HL-60/S4 treated with phorbol 12-myristate 13-acetate at 8.2 ng/mL for 4 days and 3 days (cell line): ENCODE data around the gene HOXB5.

Source experiments
- in situ Hi-C: fragments of 300-500 bp; cut with MboI; formaldehyde crosslinking; loops from 2 replicates; pipeline ENCODE4 v1.15.0; 2022; ENCODE audit warnings: low sequenced_read_pairs

Gene HOXB5

DNA sequence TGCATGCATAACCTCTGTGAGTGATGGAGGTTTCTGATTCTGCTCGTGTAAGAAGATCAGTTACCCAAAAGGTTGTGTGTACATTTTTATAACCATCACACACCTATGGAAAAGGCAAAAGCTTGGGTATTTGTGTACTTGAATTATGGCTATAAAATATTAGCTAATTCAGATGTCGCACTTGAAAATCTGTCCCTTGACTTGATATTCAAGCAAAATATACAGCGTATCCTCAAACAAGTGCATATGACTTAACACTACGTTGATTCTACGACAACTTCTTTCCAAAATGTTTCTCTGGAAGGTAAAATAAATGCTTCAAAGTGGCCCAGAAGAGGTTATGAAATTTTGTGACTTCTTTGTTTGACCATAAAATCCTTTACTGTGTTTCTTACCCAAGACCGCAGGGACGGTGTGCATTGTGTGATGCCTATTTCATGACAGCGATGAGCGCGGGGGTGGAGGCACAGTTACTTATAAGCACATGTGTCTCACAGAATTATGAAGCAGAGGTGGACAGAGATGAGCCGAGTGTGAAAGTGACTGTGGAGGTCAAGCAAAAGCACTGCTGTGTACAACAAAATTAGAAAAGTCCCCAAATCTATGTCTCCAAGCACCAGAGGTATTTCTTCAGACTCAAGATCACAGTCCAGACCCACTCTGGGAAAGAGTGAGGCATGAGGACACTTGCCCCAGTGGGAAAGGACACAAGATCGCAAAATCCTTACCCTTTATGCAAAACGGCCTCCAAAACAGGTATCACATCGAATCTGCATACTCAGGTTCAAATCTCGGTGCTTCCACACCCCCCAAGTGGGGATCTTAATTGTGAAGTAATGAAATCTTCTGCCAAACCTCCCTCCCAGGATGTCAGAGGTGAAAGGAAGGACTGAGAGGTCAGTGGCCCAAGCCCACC is 36.7 kb upstream of the HOXB5 start:
- in situ Hi-C loops = no loop called here

- in situ Hi-C loops = no loop called here
Observed at GRCh38 chr17:48629411-48629759, 35.8 kb upstream of the HOXB5 start.

GRCh38 chr17:48628649-48629410 is 35.3 kb upstream of the HOXB5 start:
- in situ Hi-C loops = no loop called here

- in situ Hi-C loops = no loop called here
Observed at GRCh38 chr17:48627623-48628521, 34.3 kb upstream of the HOXB5 start.

DNA sequence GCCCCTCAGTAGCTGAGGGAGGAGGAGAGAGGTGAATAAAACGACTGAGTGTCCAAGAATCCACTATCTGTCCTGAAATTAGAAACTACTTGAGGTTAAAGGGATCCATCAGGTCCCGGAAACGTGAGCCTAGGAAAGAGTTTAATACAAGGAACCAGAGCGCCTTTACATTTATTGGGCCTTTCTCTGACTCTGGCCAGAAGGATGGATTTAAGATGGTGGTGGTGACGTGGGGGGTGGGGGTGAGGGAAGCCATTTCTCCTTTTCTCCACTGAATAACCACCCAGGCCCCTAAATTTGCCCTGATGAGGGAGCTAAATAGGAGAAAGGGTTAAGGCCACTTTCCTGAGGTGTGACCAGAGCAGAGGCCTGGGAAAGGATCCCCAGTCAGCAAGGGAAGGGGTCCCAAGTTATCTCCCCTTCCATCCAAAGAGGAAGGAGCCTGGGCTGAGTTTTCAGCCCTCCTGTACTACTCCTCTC is 33.6 kb upstream of the HOXB5 start:
- in situ Hi-C loops = no loop called here

DNA sequence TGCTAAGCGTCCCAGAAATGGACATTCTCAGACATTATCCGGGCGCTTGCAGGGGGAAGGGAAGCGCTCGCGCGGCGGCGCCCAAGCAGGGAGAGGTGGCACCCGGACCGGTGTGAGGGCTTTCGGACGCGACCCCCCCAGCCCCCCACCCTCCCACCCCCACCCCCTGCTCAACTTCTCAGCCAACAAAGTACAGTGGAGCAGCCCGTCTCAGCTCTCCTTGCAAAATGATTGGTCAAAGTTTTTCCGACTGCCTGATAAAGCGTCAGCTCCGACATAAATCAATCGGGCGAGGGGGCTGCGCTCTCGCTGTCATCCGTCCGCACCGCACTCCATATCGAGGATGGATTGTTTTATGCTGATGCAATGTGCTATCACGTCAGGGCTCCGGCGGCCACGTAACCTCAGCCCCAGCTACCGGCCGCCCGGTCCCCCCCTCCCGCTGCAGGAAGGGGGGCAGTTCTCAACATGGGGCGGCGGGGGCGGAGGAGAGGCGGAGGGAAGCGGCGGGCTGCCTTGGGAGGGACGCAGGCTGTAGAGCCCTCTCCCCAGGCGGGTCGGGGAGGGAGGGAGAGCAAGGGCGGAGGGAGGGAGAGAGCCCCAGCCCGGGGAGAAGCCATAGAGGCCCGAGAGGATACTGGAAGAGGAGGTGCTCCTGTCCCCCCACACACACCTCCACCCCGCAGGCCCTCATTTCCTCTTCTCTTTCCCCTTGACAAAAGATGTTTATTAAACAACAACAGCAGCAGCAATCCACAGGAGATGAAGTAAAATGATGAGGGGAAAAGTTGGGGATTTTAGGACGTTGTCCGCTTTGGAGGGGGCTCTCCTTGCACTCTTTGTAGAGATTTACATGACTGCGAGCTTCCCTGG is 32.9 kb upstream of the HOXB5 start, which contains the start of gene HOXB9:
TSS of gene HOXB9 (minus strand) at position 114 of the 873 bp plus-strand sequence. CDS start at position 25, 89 bp downstream.
- in situ Hi-C loops = no loop called here

GRCh38 chr17:48625495-48626244 is 32.1 kb upstream of the HOXB5 start:
- in situ Hi-C loops = no loop called here

- in situ Hi-C loops = no loop called here
Observed at GRCh38 chr17:48624544-48625494, 31.2 kb upstream of the HOXB5 start.

DNA sequence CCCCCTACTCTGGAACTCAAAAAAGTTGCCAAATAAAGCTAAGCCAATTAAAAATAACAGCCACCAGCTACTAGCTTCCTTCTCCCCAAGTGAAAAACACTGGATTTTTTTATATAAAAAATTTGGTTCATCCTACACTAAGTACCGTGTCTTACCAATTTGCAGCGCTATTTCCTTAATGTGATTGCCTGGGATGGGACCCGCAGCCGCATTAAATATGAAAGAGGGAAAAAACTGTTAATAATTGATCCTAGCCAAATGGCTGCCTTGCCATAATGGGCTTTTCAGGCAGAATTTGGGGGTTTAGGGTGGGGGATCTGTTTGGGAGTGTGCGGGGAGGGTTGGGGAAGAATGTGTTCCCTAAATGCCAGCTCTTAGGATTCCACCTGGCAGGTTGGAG is 30.5 kb upstream of the HOXB5 start:
- in situ Hi-C loops = no loop called here

DNA sequence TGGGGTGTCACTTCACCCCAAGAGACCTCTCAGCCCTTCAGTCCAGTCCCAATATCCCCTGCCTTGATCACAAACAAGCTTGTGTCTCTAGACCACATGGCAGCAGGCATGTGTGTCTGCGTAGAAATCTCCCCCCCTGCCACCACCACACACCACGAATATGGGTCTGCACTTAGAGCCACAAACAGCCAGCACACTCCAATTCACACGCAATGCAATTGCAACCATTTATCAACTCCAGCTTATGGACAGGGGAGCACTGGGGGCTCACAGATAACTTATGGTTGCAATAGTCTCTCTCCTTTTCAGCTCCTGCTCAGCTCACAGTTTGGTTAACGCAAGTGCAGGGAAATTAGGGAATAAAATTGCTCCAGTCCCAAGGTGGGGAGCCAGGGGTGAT is 30.0 kb upstream of the HOXB5 start:
- in situ Hi-C loops = no loop called here

GRCh38 chr17:48622857-48623256 is 29.3 kb upstream of the HOXB5 start:
- in situ Hi-C loops = no loop called here

DNA sequence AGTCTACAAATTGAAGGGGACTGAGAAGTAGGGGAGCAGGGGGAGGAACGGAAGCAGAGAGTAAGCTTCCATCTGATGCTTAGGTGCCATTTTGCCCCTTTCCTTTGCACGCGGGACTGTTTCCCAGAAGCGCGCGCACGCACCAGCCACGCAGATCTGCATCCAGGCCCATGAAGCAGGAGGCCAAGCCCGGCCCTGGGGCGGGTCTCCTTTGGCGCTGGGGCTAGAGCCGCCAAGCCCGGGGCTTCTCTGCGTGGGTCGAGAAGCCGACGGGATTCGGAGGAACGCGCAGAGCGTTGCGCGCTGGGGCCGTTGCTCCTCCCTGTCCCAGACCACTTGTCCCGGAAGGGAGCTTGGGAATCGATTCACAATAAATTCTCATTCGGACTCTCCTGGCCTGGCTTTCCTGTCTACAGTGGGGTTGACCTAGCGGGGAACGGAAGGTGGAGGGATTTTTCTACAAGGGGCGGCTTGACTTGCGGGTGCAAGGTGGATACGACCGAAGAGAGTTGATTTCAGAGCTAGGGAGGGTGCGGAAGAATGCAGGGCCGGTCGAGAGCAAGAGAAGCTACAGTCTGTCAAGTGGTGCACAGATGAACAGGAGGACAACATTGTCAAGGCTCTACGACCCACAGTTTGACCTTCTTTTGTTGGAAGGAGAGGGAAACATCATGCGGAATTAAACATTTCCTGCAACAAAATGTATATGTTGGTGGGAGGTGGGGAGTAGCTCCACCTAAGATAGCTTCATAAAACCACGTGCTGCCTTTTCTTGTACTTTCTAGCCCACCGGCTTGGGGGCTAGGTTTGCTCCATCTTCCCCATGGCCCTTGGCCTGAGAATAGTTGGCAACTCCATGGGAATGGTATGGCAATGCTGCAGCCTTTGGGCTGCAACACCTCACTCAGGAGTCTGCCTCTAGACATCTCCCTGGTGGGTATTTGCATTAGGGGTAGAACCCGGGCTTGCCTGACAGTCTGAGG is 28.1 kb upstream of the HOXB5 start:
- in situ Hi-C loops = no loop called here

DNA sequence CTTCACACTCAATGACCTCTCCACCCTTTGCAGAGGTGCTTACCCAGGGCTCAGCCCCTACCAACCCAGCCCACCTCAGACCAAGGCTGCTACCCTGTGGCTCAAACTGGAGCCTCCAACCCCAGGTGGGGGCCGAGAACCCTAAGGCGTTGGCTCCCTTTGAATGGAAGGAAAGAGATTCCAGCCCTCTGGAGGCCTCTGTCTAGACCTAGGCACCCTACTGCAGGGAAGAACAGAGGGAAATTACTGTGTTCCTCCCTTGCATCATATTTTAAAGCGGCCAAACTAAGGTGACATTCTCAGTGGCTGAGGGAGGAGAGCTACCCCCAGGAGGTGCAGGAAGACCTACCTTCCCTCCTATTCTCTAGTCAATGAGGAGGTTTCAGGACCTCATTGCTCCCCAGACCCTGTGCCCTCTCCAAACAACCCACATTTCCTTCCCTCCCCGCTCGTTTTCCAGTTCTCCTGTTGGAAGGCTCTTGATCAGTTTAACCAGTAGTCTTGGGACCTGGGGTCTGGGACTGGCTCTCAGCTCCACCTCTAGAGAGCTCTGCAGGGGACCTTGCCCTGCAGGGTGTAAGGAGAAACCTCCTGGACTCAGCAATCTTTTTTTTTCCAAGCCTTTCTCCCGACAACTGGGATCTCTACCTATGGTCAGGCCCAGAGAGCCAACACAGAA is 27.0 kb upstream of the HOXB5 start:
- in situ Hi-C loops = no loop called here

DNA sequence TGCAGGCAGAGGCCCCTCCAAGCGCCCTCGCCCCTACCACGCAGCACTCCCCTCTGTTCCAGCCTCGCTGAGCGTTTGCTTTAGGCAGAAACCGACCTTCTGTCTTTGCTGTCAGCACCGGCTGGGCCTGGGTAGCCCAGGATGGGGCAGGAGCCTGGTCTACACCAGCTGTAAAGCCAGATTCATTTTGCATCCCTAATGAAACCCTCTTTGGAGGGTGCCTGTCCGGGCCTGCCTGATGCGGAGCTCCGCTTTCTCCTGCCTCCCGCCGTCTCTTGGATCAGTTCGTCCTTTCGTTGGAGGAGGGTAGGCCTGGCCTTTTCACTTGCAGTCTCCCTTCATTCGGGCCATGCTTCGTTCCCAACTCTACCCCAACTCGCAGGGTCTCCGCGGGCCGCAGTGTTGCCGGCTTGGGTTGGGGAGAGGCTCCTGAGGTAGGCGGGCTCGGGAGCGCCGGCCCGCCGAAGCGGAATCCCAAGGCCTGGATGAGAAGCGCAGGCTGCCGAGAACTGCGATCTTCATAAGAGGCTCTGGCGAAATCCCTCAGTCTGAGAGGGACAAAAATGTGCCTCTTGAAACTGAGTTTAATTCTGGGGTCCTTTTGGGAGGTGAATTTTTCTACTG is 26.4 kb upstream of the HOXB5 start:
- in situ Hi-C loops = no loop called here

- in situ Hi-C loops = no loop called here
Observed at GRCh38 chr17:48618256-48618896, 24.8 kb upstream of the HOXB5 start.
